ENCODE data around the gene ZNF592.

- TF ChIP-seq, protein P1, sequence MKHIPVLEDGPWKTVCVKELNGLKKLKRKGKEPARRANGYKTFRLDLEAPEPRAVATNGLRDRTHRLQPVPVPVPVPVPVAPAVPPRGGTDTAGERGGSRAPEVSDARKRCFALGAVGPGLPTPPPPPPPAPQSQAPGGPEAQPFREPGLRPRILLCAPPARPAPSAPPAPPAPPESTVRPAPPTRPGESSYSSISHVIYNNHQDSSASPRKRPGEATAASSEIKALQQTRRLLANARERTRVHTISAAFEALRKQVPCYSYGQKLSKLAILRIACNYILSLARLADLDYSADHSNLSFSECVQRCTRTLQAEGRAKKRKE (CRISPR knock-in tag; IDR thresholded peaks at IDR 0.05; ENCODE audit: low read depth): no peak
- TF ChIP-seq POLR2AphosphoS2 (conservative IDR thresholded peaks at IDR 0.05; ENCODE audit: low read length): no peak
- no peak for TF ChIP-seq POLR2A (IDR thresholded peaks at IDR 0.05; ENCODE audit: low read length)
- no peak for TF ChIP-seq CBX2 (IDR thresholded peaks at IDR 0.05; ENCODE audit: borderline replicate concordance, low read depth)
- TF ChIP-seq, protein P2, sequence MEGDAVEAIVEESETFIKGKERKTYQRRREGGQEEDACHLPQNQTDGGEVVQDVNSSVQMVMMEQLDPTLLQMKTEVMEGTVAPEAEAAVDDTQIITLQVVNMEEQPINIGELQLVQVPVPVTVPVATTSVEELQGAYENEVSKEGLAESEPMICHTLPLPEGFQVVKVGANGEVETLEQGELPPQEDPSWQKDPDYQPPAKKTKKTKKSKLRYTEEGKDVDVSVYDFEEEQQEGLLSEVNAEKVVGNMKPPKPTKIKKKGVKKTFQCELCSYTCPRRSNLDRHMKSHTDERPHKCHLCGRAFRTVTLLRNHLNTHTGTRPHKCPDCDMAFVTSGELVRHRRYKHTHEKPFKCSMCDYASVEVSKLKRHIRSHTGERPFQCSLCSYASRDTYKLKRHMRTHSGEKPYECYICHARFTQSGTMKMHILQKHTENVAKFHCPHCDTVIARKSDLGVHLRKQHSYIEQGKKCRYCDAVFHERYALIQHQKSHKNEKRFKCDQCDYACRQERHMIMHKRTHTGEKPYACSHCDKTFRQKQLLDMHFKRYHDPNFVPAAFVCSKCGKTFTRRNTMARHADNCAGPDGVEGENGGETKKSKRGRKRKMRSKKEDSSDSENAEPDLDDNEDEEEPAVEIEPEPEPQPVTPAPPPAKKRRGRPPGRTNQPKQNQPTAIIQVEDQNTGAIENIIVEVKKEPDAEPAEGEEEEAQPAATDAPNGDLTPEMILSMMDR (IDR thresholded peaks at IDR 0.05): no peak
- TF ChIP-seq MAX (IDR thresholded peaks at IDR 0.05): no peak
These were observed 87.4 kb downstream of the ZNF592 start for GRCh38 chr15:84835661-84836337.
